HepG2 (cell line): ENCODE results near the gene CRLF1. TPM values are rescaled to one million over a fixed set of nuclear protein-coding genes. Genes with fewer than 3 reads are reported as not detected.

Source experiments
- AKAP8 ChIP-seq: sonication (generic); formaldehyde crosslinking; IDR thresholded peaks from 2 replicates; pipeline ENCODE4 v1.5.1; 2020; ENCODE audit warnings: mild to moderate bottlenecking, missing genetic modification reagents
- CSRNP2 ChIP-seq: sonication (generic); formaldehyde crosslinking; conservative IDR thresholded peaks from 2 replicates; pipeline ENCODE4 v1.8.0; 2022; ENCODE audit warnings: low read depth, missing genetic modification reagents
- KLF11 ChIP-seq: IDR thresholded peaks from 2 replicates; pipeline ENCODE4 v1.6.1; 2016; ENCODE audit warnings: missing compliant biosample characterization
- MAFF ChIP-seq: IDR thresholded peaks from 2 replicates; pipeline ENCODE4 v1.6.1; 2011; ENCODE audit warnings: low read depth, low read length, improper control_type of control experiment
- MATR3 ChIP-seq: sonication (generic); formaldehyde crosslinking; IDR thresholded peaks from 2 replicates; pipeline ENCODE4 v1.4.0; 2020; ENCODE audit warnings: missing genetic modification reagents
- MED13 ChIP-seq: sonication (generic); formaldehyde crosslinking; IDR thresholded peaks from 2 replicates; pipeline ENCODE4 v1.5.0; 2020; ENCODE audit warnings: missing genetic modification reagents
- MIER3 ChIP-seq: IDR thresholded peaks from 2 replicates; pipeline ENCODE4 v1.6.1; 2016; ENCODE audit warnings: missing compliant biosample characterization, borderline replicate concordance
- POGZ ChIP-seq: sonication (generic); formaldehyde crosslinking; IDR thresholded peaks from 2 replicates; pipeline ENCODE4 v1.4.0; 2020; ENCODE audit warnings: mild to moderate bottlenecking, missing genetic modification reagents
- RAD51 ChIP-seq: fragments of 450-650 bp; IDR thresholded peaks from 2 replicates; pipeline ENCODE4 v1.6.1; 2016; ENCODE audit warnings: borderline replicate concordance
- RARA ChIP-seq: IDR thresholded peaks from 2 replicates; pipeline ENCODE4 v1.6.1; 2016; ENCODE audit warnings: missing genetic modification reagents, missing compliant biosample characterization
- SNAPC2 ChIP-seq: sonication (generic); formaldehyde crosslinking; IDR thresholded peaks from 2 replicates; pipeline ENCODE4 v1.8.1; 2022; ENCODE audit warnings: mild to moderate bottlenecking, missing genetic modification reagents
- TOE1 ChIP-seq: sonication (generic); formaldehyde crosslinking; IDR thresholded peaks from 2 replicates; pipeline ENCODE4 v1.4.0; 2020; ENCODE audit warnings: mild to moderate bottlenecking, missing genetic modification reagents
- TSC22D2 ChIP-seq: sonication (generic); formaldehyde crosslinking; IDR thresholded peaks from 2 replicates; pipeline ENCODE4 v1.5.1; 2020; ENCODE audit warnings: missing genetic modification reagents, mild to moderate bottlenecking, borderline replicate concordance
- ZNF251 ChIP-seq: sonication (generic); formaldehyde crosslinking; IDR thresholded peaks from 2 replicates; pipeline ENCODE4 v1.9.0; 2021; ENCODE audit warnings: mild to moderate bottlenecking, missing genetic modification reagents
- ZNF354B ChIP-seq: sonication (generic); formaldehyde crosslinking; IDR thresholded peaks from 2 replicates; pipeline ENCODE4 v1.8.0; 2022; ENCODE audit warnings: mild to moderate bottlenecking, missing genetic modification reagents
- ZNF468 ChIP-seq: sonication (generic); formaldehyde crosslinking; IDR thresholded peaks from 2 replicates; pipeline ENCODE4 v1.8.0; 2022; ENCODE audit warnings: mild to moderate bottlenecking, moderate library complexity, missing genetic modification reagents
- ZNF501 ChIP-seq: sonication (generic); formaldehyde crosslinking; IDR thresholded peaks from 2 replicates; pipeline ENCODE4 v1.5.1; 2020; ENCODE audit warnings: mild to moderate bottlenecking, moderate library complexity, missing genetic modification reagents
- ZNF678 ChIP-seq: sonication (generic); formaldehyde crosslinking; IDR thresholded peaks from 2 replicates; pipeline ENCODE4 v1.4.0; 2020; ENCODE audit warnings: mild to moderate bottlenecking, missing genetic modification reagents
- ZNF761 ChIP-seq: sonication (generic); formaldehyde crosslinking; conservative IDR thresholded peaks from 2 replicates; pipeline ENCODE4 v1.4.0; 2020; ENCODE audit warnings: mild to moderate bottlenecking, missing genetic modification reagents
- ZNF800 ChIP-seq: sonication (generic); formaldehyde crosslinking; IDR thresholded peaks from 2 replicates; pipeline ENCODE4 v1.4.0; 2020; ENCODE audit warnings: missing genetic modification reagents
- ZNF841 ChIP-seq: sonication (generic); formaldehyde crosslinking; IDR thresholded peaks from 2 replicates; pipeline ENCODE4 v1.8.1; 2023; ENCODE audit warnings: missing genetic modification reagents, borderline replicate concordance
- polyA plus RNA-seq, 8 experiments: library from polyadenylated mRNA; depleted of rRNA in 3 of 8; stranded (reverse) in 7 of 8; unstranded in 1 of 8; fragments of >200 nt; fragmentation: Illumina TruSeq in 4 of 8; extraction: Trizol in 4 of 8; gene quantifications; 2 replicates each; pipeline versions ENCODE4 v1.2.1 to v1.2.3, GENCODE V29; 2011 to 2016; ENCODE audit warnings: low read depth in 4 of 8, missing spikeins in 1 of 8, mixed read lengths in 1 of 8; ENCODE audit not compliant: insufficient read depth in 1 of 8
- total RNA-seq, 5 experiments: library from RNA; depleted of rRNA; stranded (reverse); fragments of >200 nt; fragmentation: Illumina TruSeq; extraction: Trizol; gene quantifications; 2 replicates each; pipeline ENCODE4 v1.2.3, GENCODE V29; 2016; ENCODE audit warnings: low read depth in 1 of 5
- TF ChIP-seq, protein P1 (sequence below): sonication (generic); formaldehyde crosslinking; IDR thresholded peaks from 2 replicates; pipeline ENCODE4 v1.5.0; 2020; ENCODE audit warnings: mild to moderate bottlenecking, missing genetic modification reagents

CRLF1 gene
- total and polyA plus RNA-seq, 2 of the 13 experiments (the other 11 are each of a cell fraction or from before 2014, with no cell fraction given): 217 to 296 TPM

- TF ChIP-seq MED13 (CRISPR knock-in tag) (peak; percentile 63; the same call in 1 of the 2 replicates), RARA (peak; percentile 97), CSRNP2 (no peak), KLF11 (0 out of 2 replicates have a peak, but pooled peaks have one; percentile 8), ZNF501 (CRISPR knock-in tag) (no peak), ZNF354B (no peak), POGZ (peak; percentile 36), ZNF678 (CRISPR knock-in tag) (peak; percentile 60; the same call in 1 of the 2 replicates), TSC22D2 (CRISPR knock-in tag) (no peak; the same call in 1 of the 2 replicates), ZNF800 (CRISPR knock-in tag) (peak; percentile 63), ZNF761 (no peak), ZNF841 (CRISPR knock-in tag) (no peak), ZNF251 (no peak), MATR3 (CRISPR knock-in tag) (no peak), AKAP8 (CRISPR knock-in tag) (peak; percentile 96), TOE1 (CRISPR knock-in tag) (no peak), SNAPC2 (CRISPR knock-in tag) (0 out of 2 replicates have a peak, but pooled peaks have one; percentile 55), MAFF (no peak), ZNF468 (CRISPR knock-in tag) (no peak), MIER3 (CRISPR knock-in tag) (peak; percentile 40; the same call in 1 of the 2 replicates), RAD51 (no peak)
- TF ChIP-seq, protein P1, sequence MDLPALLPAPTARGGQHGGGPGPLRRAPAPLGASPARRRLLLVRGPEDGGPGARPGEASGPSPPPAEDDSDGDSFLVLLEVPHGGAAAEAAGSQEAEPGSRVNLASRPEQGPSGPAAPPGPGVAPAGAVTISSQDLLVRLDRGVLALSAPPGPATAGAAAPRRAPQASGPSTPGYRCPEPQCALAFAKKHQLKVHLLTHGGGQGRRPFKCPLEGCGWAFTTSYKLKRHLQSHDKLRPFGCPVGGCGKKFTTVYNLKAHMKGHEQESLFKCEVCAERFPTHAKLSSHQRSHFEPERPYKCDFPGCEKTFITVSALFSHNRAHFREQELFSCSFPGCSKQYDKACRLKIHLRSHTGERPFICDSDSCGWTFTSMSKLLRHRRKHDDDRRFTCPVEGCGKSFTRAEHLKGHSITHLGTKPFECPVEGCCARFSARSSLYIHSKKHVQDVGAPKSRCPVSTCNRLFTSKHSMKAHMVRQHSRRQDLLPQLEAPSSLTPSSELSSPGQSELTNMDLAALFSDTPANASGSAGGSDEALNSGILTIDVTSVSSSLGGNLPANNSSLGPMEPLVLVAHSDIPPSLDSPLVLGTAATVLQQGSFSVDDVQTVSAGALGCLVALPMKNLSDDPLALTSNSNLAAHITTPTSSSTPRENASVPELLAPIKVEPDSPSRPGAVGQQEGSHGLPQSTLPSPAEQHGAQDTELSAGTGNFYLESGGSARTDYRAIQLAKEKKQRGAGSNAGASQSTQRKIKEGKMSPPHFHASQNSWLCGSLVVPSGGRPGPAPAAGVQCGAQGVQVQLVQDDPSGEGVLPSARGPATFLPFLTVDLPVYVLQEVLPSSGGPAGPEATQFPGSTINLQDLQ (CRISPR knock-in tag): 0 out of 2 replicates have a peak, but pooled peaks have one; percentile 45
Measured at GRCh38 chr19:18610556-18611326, 4.1 kb upstream of the CRLF1 start (continued).
